H1 (cell line): Measurements from ENCODE around the gene R3HDM4. TPM values are rescaled to one million over a fixed set of nuclear protein-coding genes. Genes with fewer than 3 reads are reported as not detected.
A peak's percentile ranks its signal among the peaks of the same experiment; 100 is the strongest.

Experiments
- CTCF ChIA-PET: fragments of 300-600 bp; sonication (Branson Sonifier 250); formaldehyde crosslinking; loops from one replicate; lab custom pipeline; 2021; ENCODE audit not compliant: partially characterized antibody; lab: Charles Lee
- POLR2A ChIA-PET: fragments of 300-600 bp; sonication (Branson Sonifier 250); formaldehyde crosslinking; loops from one replicate; lab custom pipeline; 2021; ENCODE audit warnings: inconsistent platforms; ENCODE audit not compliant: partially characterized antibody; lab: Charles Lee
- DNase-seq, 2 experiments: peaks; one replicate each; pipeline versions ENCODE4 v3.0.0 to v3.0.0-alpha.2; 2010 to 2022; ENCODE audit warnings: low spot score in 2 of 2, low read depth in 1 of 2, mixed read lengths in 1 of 2
- FAIRE-seq: peaks from 2 replicates; lab custom pipeline; 2011; peaks lifted over from hg19 to GRCh38; lab: Jason Lieb, UNC
- H2AFZ ChIP-seq: 2 replicates; pipeline ENCODE4 v1.8.1; 2012; ENCODE audit warnings: low read length, inconsistent platforms
- H2AK5ac ChIP-seq: 2 replicates; pipeline ENCODE4 v1.6.1; 2013; ENCODE audit warnings: low read depth, low read length
- H2BK120ac ChIP-seq: replicated peaks from 2 replicates; pipeline ENCODE3; 2013; ENCODE audit warnings: low read depth, low read length, inconsistent platforms
- H2BK12ac ChIP-seq: 2 replicates; pipeline ENCODE4 v1.6.1; 2013; ENCODE audit warnings: low read depth, low read length
- H2BK15ac ChIP-seq: 2 replicates; pipeline ENCODE4 v1.6.1; 2013; ENCODE audit warnings: low read length
- H2BK20ac ChIP-seq: 2 replicates; pipeline ENCODE4 v1.6.1; 2013; ENCODE audit warnings: low read length
- H2BK5ac ChIP-seq: 2 replicates; pipeline ENCODE4 v1.6.1; 2013; ENCODE audit warnings: low read depth, low read length
- H3K14ac ChIP-seq: 2 replicates; pipeline ENCODE4 v1.6.1; 2013; ENCODE audit warnings: inconsistent platforms; ENCODE audit not compliant: insufficient read length
- H3K18ac ChIP-seq: 2 replicates; pipeline ENCODE4 v1.6.1; 2013; ENCODE audit warnings: low read length; ENCODE audit errors: extremely low read depth
- H3K23ac ChIP-seq: 2 replicates; pipeline ENCODE4 v1.6.1; 2013; ENCODE audit warnings: inconsistent platforms; ENCODE audit not compliant: insufficient read length
- H3K23me2 ChIP-seq: 2 replicates; pipeline ENCODE4 v1.6.1; 2013; ENCODE audit warnings: low read depth, low read length
- H3K27ac ChIP-seq: 2 replicates; pipeline ENCODE4 v1.6.1; 2011; ENCODE audit warnings: low read depth, low read length, inconsistent platforms
- H3K27me3 ChIP-seq, 4 experiments: replicated peaks in 1 of 4; 1 replicate in 1 of 4; 2 replicates in 3 of 4; pipeline versions ENCODE4 v1.6.1 to v1.8.1; 2011 to 2013; ENCODE audit warnings: low read length in 3 of 4, mild to moderate bottlenecking in 3 of 4, inconsistent platforms in 2 of 4, mixed read lengths in 2 of 4, moderate library complexity in 1 of 4; ENCODE audit not compliant: control insufficient read depth in 3 of 4, insufficient read depth in 3 of 4; ENCODE audit errors: extremely low read depth in 1 of 4
- H3K36me3 ChIP-seq, 4 experiments: 2 replicates each; pipeline versions ENCODE4 v1.6.1 to v1.8.1; 2011 to 2013; ENCODE audit warnings: mild to moderate bottlenecking in 4 of 4, low read length in 3 of 4, moderate library complexity in 2 of 4, control low read depth in 1 of 4, inconsistent platforms in 1 of 4; ENCODE audit not compliant: insufficient read depth in 4 of 4, control insufficient read depth in 2 of 4
- H3K4ac ChIP-seq: replicated peaks from 2 replicates; pipeline ENCODE3; 2013; ENCODE audit warnings: low read length, low read depth, mixed read lengths, inconsistent platforms; ENCODE audit not compliant: insufficient read length
- H3K4me1 ChIP-seq, 4 experiments: replicated peaks in 1 of 4; 1 replicate in 1 of 4; 2 replicates in 3 of 4; pipeline versions ENCODE4 v1.6.1 to v1.8.1; 2011 to 2013; ENCODE audit warnings: low read length in 3 of 4, inconsistent platforms in 2 of 4, mixed read lengths in 1 of 4; ENCODE audit not compliant: insufficient read depth in 4 of 4, control insufficient read depth in 3 of 4
- H3K4me2 ChIP-seq, 2 experiments: 2 replicates each; pipeline versions ENCODE4 v1.6.1 to v1.8.1; 2011 to 2013; ENCODE audit warnings: low read depth in 2 of 2, low read length in 2 of 2, control low read depth in 1 of 2, inconsistent platforms in 1 of 2, mild to moderate bottlenecking in 1 of 2; ENCODE audit not compliant: insufficient read depth in 1 of 2
- H3K4me3 ChIP-seq, 4 experiments: fragments of 200-600, 300-600 bp in 1 of 4; sonication (generic), shearing (Covaris generic), sonication (Bioruptor Twin) in 1 of 4; 2 replicates each; pipeline versions ENCODE4 v1.5.1 to v1.8.1; 2011 to 2016; ENCODE audit warnings: low read length in 4 of 4, low read depth in 3 of 4, control low read depth in 2 of 4, inconsistent platforms in 2 of 4, mild to moderate bottlenecking in 2 of 4, mixed read lengths in 1 of 4, moderate library complexity in 1 of 4; ENCODE audit not compliant: insufficient read depth in 2 of 4; ENCODE audit errors: extremely low read depth in 1 of 4
- H3K56ac ChIP-seq: replicated peaks from 2 replicates; pipeline ENCODE3; 2013; ENCODE audit warnings: low read depth, mild to moderate bottlenecking, mixed read lengths, low read length, inconsistent platforms; ENCODE audit not compliant: insufficient read length
- H3K79me1 ChIP-seq: 2 replicates; pipeline ENCODE4 v1.6.1; 2013; ENCODE audit warnings: low read depth, low read length, control low read depth
- H3K79me2 ChIP-seq, 2 experiments: 2 replicates each; pipeline versions ENCODE4 v1.6.1 to v1.8.1; 2012 to 2013; ENCODE audit warnings: low read length in 2 of 2, mild to moderate bottlenecking in 2 of 2, inconsistent platforms in 1 of 2; ENCODE audit not compliant: insufficient read depth in 2 of 2, control insufficient read depth in 1 of 2
- H3K9ac ChIP-seq, 4 experiments: replicated peaks in 1 of 4; 1 replicate in 1 of 4; 2 replicates in 3 of 4; pipeline versions ENCODE4 v1.6.1 to v1.8.1; 2011 to 2013; ENCODE audit warnings: low read depth in 3 of 4, low read length in 3 of 4, control low read depth in 2 of 4, mild to moderate bottlenecking in 2 of 4, moderate library complexity in 2 of 4, inconsistent platforms in 1 of 4; ENCODE audit errors: extremely low read depth in 1 of 4
- H3K9me3 ChIP-seq, 2 experiments: 2 replicates each; pipeline versions ENCODE4 v1.6.1 to v1.8.1; 2012 to 2013; ENCODE audit warnings: mild to moderate bottlenecking in 2 of 2, moderate library complexity in 2 of 2, control low read depth in 1 of 2, inconsistent platforms in 1 of 2, low read depth in 1 of 2, low read length in 1 of 2, mixed read lengths in 1 of 2; ENCODE audit not compliant: insufficient read depth in 2 of 2
- H4K20me1 ChIP-seq, 2 experiments: replicated peaks in 1 of 2; 2 replicates each; pipeline versions ENCODE3 to v1.8.1; 2011 to 2013; ENCODE audit warnings: inconsistent platforms in 2 of 2, low read length in 2 of 2, mild to moderate bottlenecking in 1 of 2; ENCODE audit not compliant: insufficient read depth in 2 of 2, control insufficient read depth in 1 of 2
- H4K5ac ChIP-seq: 2 replicates; pipeline ENCODE4 v1.6.1; 2013; ENCODE audit warnings: low read length, low read depth, mixed read lengths, inconsistent platforms; ENCODE audit not compliant: insufficient read length
- H4K8ac ChIP-seq: 2 replicates; pipeline ENCODE4 v1.8.0; 2013; ENCODE audit warnings: mild to moderate bottlenecking, moderate library complexity, low read length, inconsistent platforms; ENCODE audit not compliant: insufficient read depth; ENCODE audit errors: extremely low read depth
- H4K91ac ChIP-seq: replicated peaks from 2 replicates; pipeline ENCODE3; 2013; ENCODE audit warnings: low read length, mixed read lengths, inconsistent platforms; ENCODE audit not compliant: insufficient read length
- ATF2 ChIP-seq: IDR thresholded peaks from 2 replicates; pipeline ENCODE4 v1.6.1; 2012; ENCODE audit warnings: low read length, inconsistent platforms
- BCL11A ChIP-seq, 2 experiments: IDR thresholded peaks; one replicate each; pipeline ENCODE4 v1.6.1; 2011; ENCODE audit warnings: low read depth in 2 of 2, low read length in 2 of 2, mild to moderate bottlenecking in 2 of 2
- CHD1 ChIP-seq: IDR thresholded peaks from 2 replicates; pipeline ENCODE4 v1.6.1; 2012; ENCODE audit warnings: low read depth, low read length, improper control_type of control experiment
- CHD2 ChIP-seq: IDR thresholded peaks from 2 replicates; pipeline ENCODE4 v1.6.1; 2012; ENCODE audit warnings: low read length, improper control_type of control experiment
- CREB1 ChIP-seq: IDR thresholded peaks from 2 replicates; pipeline ENCODE4 v1.6.1; 2012; ENCODE audit warnings: inconsistent platforms
- KDM5A ChIP-seq: fragments of 200-600 bp; IDR thresholded peaks from 2 replicates; pipeline ENCODE4 v1.7.1; 2012; ENCODE audit warnings: mild to moderate bottlenecking, low read length, inconsistent platforms, mixed read lengths
- POLR2AphosphoS5 ChIP-seq: IDR thresholded peaks from 2 replicates; pipeline ENCODE4 v1.6.1; 2011; ENCODE audit warnings: low read depth, low read length
- SIX5 ChIP-seq: IDR thresholded peaks from 2 replicates; pipeline ENCODE4 v1.6.1; 2011; ENCODE audit warnings: mild to moderate bottlenecking, low read depth, low read length
- SP1 ChIP-seq: IDR thresholded peaks from 2 replicates; pipeline ENCODE4 v1.6.1; 2011; ENCODE audit warnings: low read depth, low read length
- SRF ChIP-seq: IDR thresholded peaks from 2 replicates; pipeline ENCODE4 v1.6.1; 2011; ENCODE audit warnings: mild to moderate bottlenecking, low read depth, low read length, moderate library complexity
- TBP ChIP-seq: IDR thresholded peaks from 2 replicates; pipeline ENCODE4 v1.6.1; 2011; ENCODE audit warnings: low read depth, low read length, improper control_type of control experiment
- YY1 ChIP-seq: IDR thresholded peaks from 2 replicates; pipeline ENCODE4 v1.6.1; 2011; ENCODE audit warnings: low read depth, mild to moderate bottlenecking, low read length
- ZNF274 ChIP-seq: IDR thresholded peaks from 2 replicates; pipeline ENCODE4 v1.7.0; 2012; ENCODE audit warnings: low read length, borderline replicate concordance; ENCODE audit errors: extremely low read depth
- WGBS, 2 experiments: shearing (Covaris generic) in 1 of 2; methylation state at CpG; one replicate each; pipeline versions ENCODE4 v1.1.6 to v1.1.7; 2013 to 2015; ENCODE audit warnings: low lambda C conversion rate in 2 of 2, mixed read lengths in 2 of 2, inconsistent platforms in 1 of 2, low coverage in 1 of 2, missing lambda C conversion rate in 1 of 2; ENCODE audit not compliant: insufficient replicate concordance in 2 of 2, insufficient coverage in 1 of 2, insufficient read length in 1 of 2; ENCODE audit errors: extremely low coverage in 1 of 2, missing lambda C conversion rate in 1 of 2; 5-methylcytosine and 5-hydroxymethylcytosine counted together
- polyA plus RNA-seq, 7 experiments: library from polyadenylated mRNA; depleted of rRNA in 3 of 7; stranded (reverse) in 5 of 7; unstranded in 2 of 7; fragments of >200 nt in 5 of 7; fragments of 200-250 nt in 2 of 7; gene quantifications; 1 replicate in 5 of 7; 2 replicates in 1 of 7; 4 replicates in 1 of 7; pipeline versions ENCODE4 v1.2.1 to v1.2.3, GENCODE V29; 2011 to 2013; ENCODE audit warnings: missing spikeins in 2 of 7, mixed read lengths in 2 of 7
- total RNA-seq: library from RNA; stranded (reverse); fragmentation: NEBNext Ultra II Directional; extraction: Animal tissue kit (Norgen Biotek cat#: 25700); gene quantifications from 2 replicates; pipeline ENCODE4 v1.2.1, GENCODE V29; 2021

The R3HDM4 gene
- total and polyA plus RNA-seq, 2 of the 8 experiments (the other 6 are each of a cell fraction or from before 2014, with no cell fraction given), result 76.8 to 102 TPM

GRCh38 chr19:899336-900042 lies 13.5 kb downstream of the R3HDM4 start:
- CTCF ChIA-PET, result no interaction called here
- no peak for TF ChIP-seq CREB1
- TF ChIP-seq SIX5, result no peak
- no peak for TF ChIP-seq KDM5A
- no peak for TF ChIP-seq POLR2AphosphoS5
- TF ChIP-seq TBP, result no peak
- TF ChIP-seq BCL11A (IDR thresholded peaks at IDR 0.05; ENCODE audit: low read depth in 2 of 2, low read length in 2 of 2), result no peak
- no peak for TF ChIP-seq SRF
- no peak for TF ChIP-seq SP1
- no peak for TF ChIP-seq YY1
- no peak for TF ChIP-seq ATF2
- TF ChIP-seq ZNF274, result no peak
- no peak for TF ChIP-seq CHD1
- TF ChIP-seq CHD2, result no peak

More at GRCh38 chr19:899336-900042, 13.5 kb downstream of the R3HDM4 start:
- Histone ChIP-seq H2BK15ac (no peak overlapping the region), H3K56ac (no peak overlapping the region), H3K9me3 (no peaks in the 10 kb centered on the region), H3K36me3 (peaks cover 0 to 13% (median 2%) of the 10 kb centered on the region in 4 experiments; a peak in 2 of 8 replicates), H2BK120ac (no peak overlapping the region), H3K4ac (no peak overlapping the region), H3K23ac (no peak overlapping the region), H2BK5ac (no peak overlapping the region), H4K91ac (no peak overlapping the region), H3K79me1 (no peaks in the 10 kb centered on the region; the same call in 1 of the 2 replicates), H3K4me1 (peaks cover 0 to 11% (median 5%) of the 10 kb centered on the region in 4 experiments; a peak in 5 of 7 replicates), H3K4me2 (no peak overlapping the region), H4K5ac (no peak overlapping the region), H4K8ac (0 out of 2 replicates have a peak overlapping the region, but pooled peaks have one; percentile 19), H3K18ac (no peak overlapping the region), H3K27me3 (no peaks in the 10 kb centered on the region), H3K23me2 (peaks cover 3% of the 10 kb centered on the region; the same call in 1 of the 2 replicates), H3K27ac (no peak overlapping the region), H2BK12ac (no peak overlapping the region), H3K14ac (no peak overlapping the region), H3K79me2 (peaks cover 0 to 6% of the 10 kb centered on the region in 2 experiments; a peak in 2 of 4 replicates), H4K20me1 (peaks cover 13 to 27% of the 10 kb centered on the region in 2 experiments), H3K9ac (no peak overlapping the region), H3K4me3 (no peak overlapping the region), H2AK5ac (no peak overlapping the region), H2AFZ (no peak overlapping the region), H2BK20ac (no peak overlapping the region)
- FAIRE-seq (no peak), DNase-seq (no peak)
- WGBS, 2 experiments, result 89% methylated on average over 32 of the region's 32 CpGs; no CpG with 5 or more reads in 1 of the 2 experiments
- POLR2A ChIA-PET, result interaction anchor here (0.6 kb wide), 1 partner anchor 129 kb away, joined by 3 read pairs; no protein-coding TSS in a partner anchor
